PC-3 (cell line): ENCODE results near the gene PLEKHA6. TPM values are rescaled to one million over a fixed set of nuclear protein-coding genes. Genes with fewer than 3 reads are reported as not detected.

ENCODE experiments used
- ATAC-seq: fragments of 200-7000 bp; cut with Tn5 transposase; 2 replicates; pipeline ENCODE4 v1.9.1; 2020; ENCODE audit warnings: mild to moderate bottlenecking, moderate library complexity
- BruUV-seq: library from RNA; stranded (reverse); fragments of 400-500 nt; replicated peaks from 2 replicates; lab custom pipeline; 2021; lab: Mats Ljungman, UMichigan
- CTCF ChIA-PET: fragments of 300-600 bp; sonication (Branson Sonifier 250); formaldehyde crosslinking; loops from one replicate; lab custom pipeline; 2022; ENCODE audit warnings: antibody characterized with exemption; lab: Charles Lee
- POLR2A ChIA-PET: fragments of 300-600 bp; sonication (Branson Sonifier 250); formaldehyde crosslinking; loops from one replicate; lab custom pipeline; 2022; ENCODE audit warnings: antibody characterized with exemption; ENCODE audit not compliant: unreplicated experiment; lab: Charles Lee
- DNase-seq: peaks from one replicate; pipeline ENCODE4 v3.0.0-alpha.2; 2015
- H2AFZ ChIP-seq: fragments of 300-600 bp; sonication (generic); 2 replicates; pipeline ENCODE4 v1.6.0; 2016; ENCODE audit warnings: antibody characterized with exemption, low read length
- H3F3A ChIP-seq: fragments of 300-600 bp; sonication (generic); one replicate; pipeline ENCODE4 v1.6.0; 2017; ENCODE audit warnings: antibody characterized with exemption, low read length, control low read depth, mild to moderate bottlenecking; ENCODE audit not compliant: unreplicated experiment
- H3K27ac ChIP-seq: fragments of 300-600 bp; sonication (generic); 2 replicates; pipeline ENCODE4 v1.5.1; 2016; ENCODE audit warnings: mild to moderate bottlenecking, low read length
- H3K27me3 ChIP-seq: fragments of 300-600 bp; sonication (generic); 2 replicates; pipeline ENCODE4 v1.6.1; 2016; ENCODE audit warnings: low read length, mixed read lengths
- H3K36me3 ChIP-seq: fragments of 300-600 bp; sonication (generic); 2 replicates; pipeline ENCODE4 v1.6.1; 2016; ENCODE audit warnings: low read depth, mixed run types, low read length, mixed read lengths
- H3K4me1 ChIP-seq: fragments of 300-600 bp; sonication (generic); 2 replicates; pipeline ENCODE4 v1.5.1; 2016; ENCODE audit warnings: low read length; ENCODE audit not compliant: insufficient read depth
- H3K4me2 ChIP-seq: fragments of 300-600 bp; sonication (generic); 2 replicates; pipeline ENCODE4 v1.6.0; 2016; ENCODE audit warnings: low read length
- H3K4me3 ChIP-seq: fragments of 300-600 bp; sonication (generic); 2 replicates; pipeline ENCODE4 v1.5.1; 2016; ENCODE audit warnings: mild to moderate bottlenecking, low read length, mixed read lengths
- H3K79me2 ChIP-seq: fragments of 300-600 bp; sonication (generic); 2 replicates; pipeline ENCODE4 v1.6.1; 2017; ENCODE audit warnings: low read length, mixed read lengths
- H3K9ac ChIP-seq: fragments of 300-600 bp; sonication (generic); 2 replicates; pipeline ENCODE4 v1.6.0; 2016; ENCODE audit warnings: mild to moderate bottlenecking, low read length
- H3K9me2 ChIP-seq: fragments of 300-600 bp; sonication (generic); replicated peaks from 2 replicates; pipeline ENCODE4 v1.6.1; 2016; ENCODE audit warnings: mixed run types, low read length, mixed read lengths
- H3K9me3 ChIP-seq: fragments of 300-600 bp; sonication (generic); 2 replicates; pipeline ENCODE4 v1.6.1; 2016; ENCODE audit warnings: low read length, mixed read lengths
- H4K20me1 ChIP-seq: fragments of 300-600 bp; sonication (generic); 2 replicates; pipeline ENCODE4 v1.6.1; 2016; ENCODE audit warnings: low read length, mixed read lengths
- EZH2 ChIP-seq: fragments of 300-600 bp; sonication (generic); IDR thresholded peaks from one replicate; pipeline ENCODE4 v1.6.1; 2017; ENCODE audit warnings: antibody characterized with exemption, mild to moderate bottlenecking, low read length; ENCODE audit not compliant: unreplicated experiment
- EZH2phosphoT487 ChIP-seq: fragments of 300-600 bp; sonication (generic); IDR thresholded peaks from 2 replicates; pipeline ENCODE4 v1.6.1; 2018; ENCODE audit warnings: mild to moderate bottlenecking, antibody characterized with exemption, low read length, borderline replicate concordance
- intact Hi-C: fragments of 100-400 bp; cut with micrococcal nuclease; formaldehyde crosslinking; loops from 2 replicates; pipeline ENCODE4 v1.9.0; 2023
- total RNA-seq: library from RNA; depleted of rRNA; stranded (reverse); fragments of >200 nt; gene quantifications from 2 replicates; pipeline ENCODE4 v1.2.3, GENCODE V29; 2014
- TF ChIP-seq, protein P1 (sequence below): fragments of 300-600 bp; sonication (generic); conservative IDR thresholded peaks from 2 replicates; pipeline ENCODE4 v1.5.1; 2017; ENCODE audit warnings: antibody characterized with exemption, low read depth, mild to moderate bottlenecking, low read length

The PLEKHA6 gene
- total RNA-seq, 1 experiment from 2014 or later = 53.8 TPM

GRCh38 chr1:204255966-204256365 lies 103.8 kb downstream of the PLEKHA6 start:
- no TSS peak for BruUV-seq
- no peak for ATAC-seq
- no peak overlapping the region for H2AFZ ChIP-seq
- no peak overlapping the region for H3K4me2 ChIP-seq
- H3K9me3 ChIP-seq = no peaks in the 10 kb centered on the region
- H3K9ac ChIP-seq = no peak overlapping the region
- no peaks in the 10 kb centered on the region for H3F3A ChIP-seq
- intact Hi-C loops = loop anchor here (5.0 kb wide), 1 partner anchor 246 kb away; no protein-coding TSS in a partner anchor
- ChIA-PET CTCF (no interaction called here), POLR2A (no interaction called here)
- no peaks in the 10 kb centered on the region for H3K4me1 ChIP-seq
- no peaks in the 10 kb centered on the region for H3K27me3 ChIP-seq
- peaks cover 12% of the 10 kb centered on the region for H3K36me3 ChIP-seq
- H4K20me1 ChIP-seq = no peaks in the 10 kb centered on the region
- no peak for DNase-seq
- H3K4me3 ChIP-seq = no peak overlapping the region
- H3K9me2 ChIP-seq = no peaks in the 10 kb centered on the region
- TF ChIP-seq, protein P1, sequence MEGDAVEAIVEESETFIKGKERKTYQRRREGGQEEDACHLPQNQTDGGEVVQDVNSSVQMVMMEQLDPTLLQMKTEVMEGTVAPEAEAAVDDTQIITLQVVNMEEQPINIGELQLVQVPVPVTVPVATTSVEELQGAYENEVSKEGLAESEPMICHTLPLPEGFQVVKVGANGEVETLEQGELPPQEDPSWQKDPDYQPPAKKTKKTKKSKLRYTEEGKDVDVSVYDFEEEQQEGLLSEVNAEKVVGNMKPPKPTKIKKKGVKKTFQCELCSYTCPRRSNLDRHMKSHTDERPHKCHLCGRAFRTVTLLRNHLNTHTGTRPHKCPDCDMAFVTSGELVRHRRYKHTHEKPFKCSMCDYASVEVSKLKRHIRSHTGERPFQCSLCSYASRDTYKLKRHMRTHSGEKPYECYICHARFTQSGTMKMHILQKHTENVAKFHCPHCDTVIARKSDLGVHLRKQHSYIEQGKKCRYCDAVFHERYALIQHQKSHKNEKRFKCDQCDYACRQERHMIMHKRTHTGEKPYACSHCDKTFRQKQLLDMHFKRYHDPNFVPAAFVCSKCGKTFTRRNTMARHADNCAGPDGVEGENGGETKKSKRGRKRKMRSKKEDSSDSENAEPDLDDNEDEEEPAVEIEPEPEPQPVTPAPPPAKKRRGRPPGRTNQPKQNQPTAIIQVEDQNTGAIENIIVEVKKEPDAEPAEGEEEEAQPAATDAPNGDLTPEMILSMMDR = no peak
- no peak for TF ChIP-seq EZH2phosphoT487
- TF ChIP-seq EZH2 = no peak
- H3K27ac ChIP-seq = no peak overlapping the region
- H3K79me2 ChIP-seq = no peaks in the 10 kb centered on the region

DNA sequence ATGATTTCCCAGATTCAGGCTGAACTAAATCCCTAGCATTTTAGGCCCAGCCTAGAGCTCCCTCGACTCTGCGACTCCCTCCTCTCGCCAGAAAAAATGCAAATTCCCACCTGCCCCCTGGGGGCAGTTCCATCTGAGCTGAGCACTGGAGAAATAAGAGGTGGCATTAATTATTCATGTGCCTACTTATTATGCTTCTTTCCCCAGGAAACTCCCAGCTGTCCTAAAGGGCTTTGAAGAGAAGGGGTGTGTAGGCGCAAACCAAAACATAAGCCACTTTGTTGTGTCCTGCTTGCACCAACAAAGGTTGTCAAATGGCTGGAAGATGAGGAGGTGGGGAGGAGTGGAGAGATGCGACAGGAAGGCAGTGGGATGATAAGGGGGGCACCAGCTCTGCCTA lies 104.5 kb downstream of the PLEKHA6 start:
- Histone ChIP-seq H3K9me2 (no peaks in the 10 kb centered on the region), H3K79me2 (no peaks in the 10 kb centered on the region), H3K4me2 (no peak overlapping the region), H3K9ac (no peak overlapping the region), H3K27ac (no peak overlapping the region), H3K4me3 (no peak overlapping the region), H2AFZ (no peak overlapping the region), H3F3A (no peaks in the 10 kb centered on the region), H4K20me1 (no peaks in the 10 kb centered on the region), H3K36me3 (peaks cover 10% of the 10 kb centered on the region; the same call in 1 of the 2 replicates), H3K9me3 (no peaks in the 10 kb centered on the region), H3K27me3 (no peaks in the 10 kb centered on the region), H3K4me1 (no peaks in the 10 kb centered on the region)
- DNase-seq = no peak
- intact Hi-C loops = loop anchor here (5.0 kb wide), 1 partner anchor 247 kb away; no protein-coding TSS in a partner anchor
- POLR2A ChIA-PET = no interaction called here
- BruUV-seq = no TSS peak
- no peak for TF ChIP-seq EZH2
- TF ChIP-seq, protein P1 = no peak
- TF ChIP-seq EZH2phosphoT487 = no peak
- ATAC-seq = no peak
- CTCF ChIA-PET = interaction anchor here (0.8 kb wide), 1 partner anchor 143 kb away, joined by 3 read pairs; no protein-coding TSS in a partner anchor

DNA sequence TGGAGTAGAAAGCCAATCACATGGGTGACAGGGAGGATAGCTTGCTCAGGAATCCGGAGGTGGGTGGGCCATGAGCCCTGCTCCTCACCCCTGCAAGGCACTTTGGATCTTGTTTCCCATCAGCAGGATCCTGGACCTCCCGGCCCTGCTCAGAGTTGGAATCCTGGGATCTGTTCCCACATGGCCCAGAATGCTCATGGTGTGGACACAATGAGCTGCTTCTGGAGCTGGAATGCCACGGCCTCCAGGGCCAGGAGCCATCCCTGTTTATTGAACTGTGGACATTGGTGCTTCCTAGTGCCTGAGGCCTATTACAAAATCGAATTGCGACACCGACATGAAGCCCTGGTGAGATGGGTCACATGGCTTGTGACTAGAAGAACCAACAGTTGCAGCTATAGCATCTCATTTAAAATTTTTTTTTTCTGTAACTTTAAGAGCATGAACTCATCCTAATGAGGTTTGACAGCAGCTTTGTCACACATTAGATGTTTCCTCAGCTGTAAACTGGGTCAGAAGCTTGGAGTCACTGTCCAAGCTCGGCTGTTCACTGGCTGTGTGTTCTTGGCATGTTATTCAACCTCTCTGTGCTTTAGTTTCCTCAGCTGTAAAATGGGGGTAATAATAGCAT lies 105.6 kb downstream of the PLEKHA6 start:
- no peaks in the 10 kb centered on the region for H4K20me1 ChIP-seq
- ATAC-seq (no peak), DNase-seq (peak; percentile 54)
- no peaks in the 10 kb centered on the region for H3K27me3 ChIP-seq
- BruUV-seq = no TSS peak
- H3K36me3 ChIP-seq = peaks cover 10% of the 10 kb centered on the region; the same call in 1 of the 2 replicates
- no peak overlapping the region for H3K4me3 ChIP-seq
- ChIA-PET POLR2A (no interaction called here), CTCF (interaction anchor here (0.6 to 0.8 kb wide), 2 partner anchors 144 to 241 kb away, joined by 3 read pairs; partner anchors contain the start of gene PIK3C2B)
- H3K9ac ChIP-seq = no peak overlapping the region
- no peaks in the 10 kb centered on the region for H3K4me1 ChIP-seq
- H3K79me2 ChIP-seq = no peaks in the 10 kb centered on the region
- no peak overlapping the region for H3K27ac ChIP-seq
- H3K9me3 ChIP-seq = no peaks in the 10 kb centered on the region
- TF ChIP-seq, protein P1 = no peak
- TF ChIP-seq EZH2phosphoT487 = no peak
- no peak for TF ChIP-seq EZH2
- H3K4me2 ChIP-seq = no peak overlapping the region
- no peaks in the 10 kb centered on the region for H3K9me2 ChIP-seq
- H2AFZ ChIP-seq = no peak overlapping the region
- no peaks in the 10 kb centered on the region for H3F3A ChIP-seq
- intact Hi-C loops = no loop called here
